Adrenal gland (tissue), 12 donors: ENCODE results near the gene SYNPO2. TPM values are rescaled to one million over a fixed set of nuclear protein-coding genes. Genes with fewer than 3 reads are reported as not detected.

Source experiments
- DNase-seq, 7 donors: peaks; one replicate each; pipeline ENCODE4 v3.0.0-alpha.2; 2019 to 2020
- H3K27ac ChIP-seq, 5 donors: fragments of 200-600 bp; sonication (generic) in 4 of 5; 1 replicate in 3 of 5; 2 replicates in 2 of 5; pipeline versions ENCODE4 v1.5.1 to v1.8.0; 2016 to 2020; ENCODE audit warnings: mild to moderate bottlenecking in 1 of 5
- H3K27me3 ChIP-seq: fragments of 200-600 bp; 2 replicates; pipeline ENCODE4 v1.8.0; 2021
- H3K36me3 ChIP-seq, 2 donors: fragments of 200-600 bp; replicated peaks in 1 of 2; 1 replicate in 1 of 2; 2 replicates in 1 of 2; pipeline versions ENCODE4 v1.5.1 to v1.8.0; 2018 to 2022
- H3K4me1 ChIP-seq, 2 donors: fragments of 200-600 bp; replicated peaks in 1 of 2; 1 replicate in 1 of 2; 2 replicates in 1 of 2; pipeline versions ENCODE4 v1.5.1 to v1.8.0; 2018 to 2021
- H3K4me3 ChIP-seq, 4 donors: fragments of 200-600 bp; sonication (generic) in 3 of 4; one replicate each; pipeline ENCODE4 v1.5.1; 2016 to 2018
- H3K9me3 ChIP-seq, 3 donors: fragments of 200-600 bp; sonication (generic) in 1 of 3; replicated peaks in 1 of 3; 1 replicate in 2 of 3; 2 replicates in 1 of 3; pipeline versions ENCODE4 v1.5.1 to v1.8.0; 2016 to 2021
- POLR2A ChIP-seq, 2 donors: fragments of 450-650 bp; IDR thresholded peaks; one replicate each; pipeline ENCODE4 v1.6.1; 2017; ENCODE audit warnings: antibody characterized with exemption in 2 of 2, mild to moderate bottlenecking in 2 of 2, moderate library complexity in 1 of 2
- WGBS, 4 donors: extraction: QIAGEN DNeasy Blood & Tissue Kit in 2 of 4; methylation state at CpG; one replicate each; pipeline versions ENCODE4 v1.1.5 to v1.1.7; 2013 to 2017; 5-methylcytosine and 5-hydroxymethylcytosine counted together
- intact Hi-C, 2 donors: fragments of 100-400 bp; cut with DNase I; formaldehyde crosslinking; loops; one replicate each; pipeline versions ENCODE4 v1.14.1 to v1.15.0; 2022 to 2023
- polyA plus RNA-seq, 3 donors: library from polyadenylated mRNA; stranded (reverse); fragments of 200-250 nt in 2 of 3; fragments of 350-450 nt in 1 of 3; fragmentation: Illumina TruSeq in 1 of 3; extraction: RNeasy Lipid Tissue Mini Kit (QIAGEN cat#74804) in 1 of 3; gene quantifications; one replicate each; pipeline ENCODE4 v1.2.3, GENCODE V29; 2013 to 2014
- total RNA-seq, 9 donors: library from RNA; depleted of rRNA in 4 of 9; stranded (reverse); fragments of >200 nt in 4 of 9; fragments of 120-200 nt in 1 of 9; fragmentation: NEBNext Ultra II Directional in 1 of 9; extraction: Animal tissue kit (Norgen Biotek cat#: 25700) in 1 of 9; gene quantifications; one replicate each; pipeline versions ENCODE4 v1.1.0 to v1.2.4, GENCODE V29; 2013 to 2023
- TF ChIP-seq, protein P1 (sequence below), 6 experiments: fragments of 450-650 bp in 4 of 6; fragments of 200-600 bp in 2 of 6; sonication (generic) in 1 of 6; IDR thresholded peaks; 1 replicate in 5 of 6; 2 replicates in 1 of 6; pipeline versions ENCODE4 v1.5.1 to v1.8.0; 2016 to 2021; ENCODE audit warnings: antibody characterized with exemption in 6 of 6, mild to moderate bottlenecking in 2 of 6, moderate library complexity in 1 of 6
- donor health status: healthy with polysubstance abuse.
- donor health status: Bipolar disorder and iron deficiency.
- donor health status: DM: yes; HTN: yes; CAD: no.
- donor health status: DM: no; HTN: no; CAD: no.
- donor health status: DM: no; HTN: no; CAD: no.
- donor health status: DM: yes; HTN: yes; CAD: no.

The SYNPO2 gene
- total and polyA plus RNA-seq, 12 donors, result 4.5 to 49.0 (median 18.4) TPM

DNA sequence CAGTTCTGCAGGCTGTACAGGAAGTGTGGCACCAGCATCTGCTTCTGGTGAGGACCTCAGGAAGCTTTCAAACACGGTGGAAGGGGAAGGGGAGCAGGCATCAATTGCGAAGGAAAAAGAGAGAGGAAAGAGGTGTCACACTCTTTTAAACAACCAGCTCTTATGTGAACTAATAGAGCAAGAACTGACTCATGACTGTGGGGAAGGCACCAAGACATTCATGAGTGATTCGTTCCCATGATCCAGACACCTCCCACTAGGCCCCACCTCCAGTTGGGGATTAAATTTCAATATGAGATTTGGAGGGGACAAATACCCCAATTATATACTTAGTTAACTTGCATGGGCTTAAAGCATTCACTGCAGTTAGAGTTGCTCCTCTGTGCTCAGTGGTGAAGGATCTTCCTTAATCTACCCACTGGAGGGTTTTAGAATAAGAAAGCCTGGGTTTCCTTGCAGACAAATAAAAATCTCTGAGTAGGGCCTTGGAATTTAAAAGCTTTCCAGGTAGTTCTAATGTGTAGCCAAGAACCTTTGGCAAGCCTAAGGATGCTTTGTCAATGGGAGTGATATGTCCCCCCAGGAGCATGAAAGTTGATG is 60.0 kb downstream of the SYNPO2 start:
- Histone ChIP-seq H3K36me3 (no peaks in the 10 kb centered on the region), H3K27me3 (no peaks in the 10 kb centered on the region), H3K4me3 (no peak overlapping the region), H3K9me3 (no peaks in the 10 kb centered on the region), H3K4me1 (no peaks in the 10 kb centered on the region), H3K27ac (no peak overlapping the region)
- TF ChIP-seq POLR2A (IDR thresholded peaks at IDR 0.05), result no peak
- TF ChIP-seq, protein P1, sequence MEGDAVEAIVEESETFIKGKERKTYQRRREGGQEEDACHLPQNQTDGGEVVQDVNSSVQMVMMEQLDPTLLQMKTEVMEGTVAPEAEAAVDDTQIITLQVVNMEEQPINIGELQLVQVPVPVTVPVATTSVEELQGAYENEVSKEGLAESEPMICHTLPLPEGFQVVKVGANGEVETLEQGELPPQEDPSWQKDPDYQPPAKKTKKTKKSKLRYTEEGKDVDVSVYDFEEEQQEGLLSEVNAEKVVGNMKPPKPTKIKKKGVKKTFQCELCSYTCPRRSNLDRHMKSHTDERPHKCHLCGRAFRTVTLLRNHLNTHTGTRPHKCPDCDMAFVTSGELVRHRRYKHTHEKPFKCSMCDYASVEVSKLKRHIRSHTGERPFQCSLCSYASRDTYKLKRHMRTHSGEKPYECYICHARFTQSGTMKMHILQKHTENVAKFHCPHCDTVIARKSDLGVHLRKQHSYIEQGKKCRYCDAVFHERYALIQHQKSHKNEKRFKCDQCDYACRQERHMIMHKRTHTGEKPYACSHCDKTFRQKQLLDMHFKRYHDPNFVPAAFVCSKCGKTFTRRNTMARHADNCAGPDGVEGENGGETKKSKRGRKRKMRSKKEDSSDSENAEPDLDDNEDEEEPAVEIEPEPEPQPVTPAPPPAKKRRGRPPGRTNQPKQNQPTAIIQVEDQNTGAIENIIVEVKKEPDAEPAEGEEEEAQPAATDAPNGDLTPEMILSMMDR (IDR thresholded peaks at IDR 0.05), result no peak
- intact Hi-C loops, result no loop called here
- WGBS, 4 donors, result 52 to 70% (median 63%) methylated on average over 3 of the region's 3 CpGs
- no peak for DNase-seq

DNA sequence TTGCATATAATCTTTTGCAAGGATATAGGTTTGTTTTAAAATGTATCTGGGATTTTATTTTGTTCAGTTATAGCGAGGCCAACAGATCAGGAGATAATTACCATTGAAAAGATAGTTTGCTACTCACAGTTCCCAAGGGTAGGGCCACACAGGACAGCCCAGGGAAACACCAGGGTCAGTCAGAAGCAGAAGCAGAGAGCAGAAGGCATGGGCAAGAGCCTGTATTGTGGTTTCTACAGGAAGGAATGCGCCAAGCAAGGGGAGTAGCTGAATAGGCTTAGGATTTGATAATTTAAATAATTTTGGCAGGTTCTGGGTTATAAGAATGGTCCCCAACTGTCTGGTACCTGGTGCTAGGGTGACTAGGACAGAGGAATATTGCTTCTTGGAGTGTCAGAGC is 61.6 kb downstream of the SYNPO2 start:
- Histone ChIP-seq H3K27me3 (no peaks in the 10 kb centered on the region), H3K4me1 (no peaks in the 10 kb centered on the region), H3K4me3 (no peak overlapping the region), H3K36me3 (no peaks in the 10 kb centered on the region), H3K9me3 (no peaks in the 10 kb centered on the region), H3K27ac (no peak overlapping the region)
- whole genome bisulfite sequencing, 4 donors, result 47 to 95% (median 88%) methylated on average over 2 of the region's 2 CpGs
- intact Hi-C loops, result no loop called here
- TF ChIP-seq POLR2A (IDR thresholded peaks at IDR 0.05), result no peak
- TF ChIP-seq, protein P1 (IDR thresholded peaks at IDR 0.05), result no peak
- no peak for DNase-seq

DNA sequence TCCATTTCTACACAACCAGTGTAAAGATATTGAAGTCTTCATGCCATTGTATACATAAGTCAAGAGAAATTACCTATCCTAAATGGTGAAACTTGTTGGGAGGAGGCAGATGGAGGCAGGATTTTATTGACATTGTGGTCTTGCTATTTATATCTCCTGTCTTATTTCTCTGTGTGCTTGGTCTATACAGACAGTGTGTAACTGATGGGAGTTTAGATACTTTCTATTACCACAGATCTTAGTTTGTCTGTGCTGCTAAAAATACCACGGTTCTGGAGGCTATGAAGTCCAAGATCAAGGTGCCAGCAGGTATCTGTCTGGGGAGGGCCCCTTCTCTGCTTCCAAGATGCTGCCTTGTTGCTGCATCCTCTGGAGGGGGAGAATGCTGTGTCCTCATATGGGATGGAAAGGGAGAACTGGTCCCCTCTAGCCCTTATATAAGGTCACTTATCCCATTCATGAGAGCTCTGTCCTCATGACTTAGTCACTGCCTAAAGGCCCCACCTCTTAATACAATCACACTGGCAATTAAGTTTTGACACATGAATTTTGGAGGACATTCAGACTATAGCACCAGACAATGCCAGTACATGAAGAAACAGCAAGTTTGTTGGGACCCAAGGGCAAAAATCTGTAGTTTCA is 62.4 kb downstream of the SYNPO2 start:
- no peak overlapping the region for H3K4me3 ChIP-seq
- DNase-seq, result no peak
- intact Hi-C loops, result no loop called here
- 52 to 100% (median 60%) methylated on average over 1 of the region's 1 CpG for WGBS, 4 donors
- no peaks in the 10 kb centered on the region for H3K9me3 ChIP-seq
- H3K27ac ChIP-seq, result no peak overlapping the region
- no peaks in the 10 kb centered on the region for H3K4me1 ChIP-seq
- no peaks in the 10 kb centered on the region for H3K36me3 ChIP-seq
- TF ChIP-seq POLR2A (IDR thresholded peaks at IDR 0.05), result no peak
- TF ChIP-seq, protein P1 (IDR thresholded peaks at IDR 0.05), result no peak
- no peaks in the 10 kb centered on the region for H3K27me3 ChIP-seq

DNA sequence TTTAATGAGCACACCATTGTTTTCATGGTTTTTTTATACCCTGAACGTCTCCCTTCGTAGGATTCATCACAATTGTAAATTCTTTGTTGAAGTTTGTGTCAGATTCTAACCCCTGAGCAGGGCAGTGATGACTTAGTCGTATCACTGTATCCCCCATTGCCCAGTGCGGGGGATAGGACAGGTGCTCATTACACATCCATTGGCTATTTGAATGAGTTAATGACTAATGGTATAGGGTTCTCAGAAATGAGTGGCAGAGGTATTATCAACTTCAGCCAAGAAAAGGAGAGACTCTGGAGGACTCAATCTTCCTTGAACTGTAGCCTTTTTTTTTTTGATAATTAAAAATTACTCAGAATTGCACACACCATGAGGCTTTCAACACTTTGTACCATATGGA is 64.6 kb downstream of the SYNPO2 start:
- no peak overlapping the region for H3K27ac ChIP-seq
- no peaks in the 10 kb centered on the region for H3K9me3 ChIP-seq
- H3K4me3 ChIP-seq, result no peak overlapping the region
- H3K27me3 ChIP-seq, result no peaks in the 10 kb centered on the region
- no peaks in the 10 kb centered on the region for H3K4me1 ChIP-seq
- WGBS, 4 donors, result 44 to 71% (median 52%) methylated on average over 4 of the region's 4 CpGs
- DNase-seq, result no peak
- no peaks in the 10 kb centered on the region for H3K36me3 ChIP-seq
- TF ChIP-seq POLR2A (IDR thresholded peaks at IDR 0.05), result no peak
- TF ChIP-seq, protein P1 (IDR thresholded peaks at IDR 0.05), result no peak
- intact Hi-C loops, result no loop called here
